ENCODE results near the gene ANKRD65.
"Not testable (repeated sequence)": the region's sequence is repeated elsewhere in the genome, so short reads cannot be mapped to it uniquely, and the experiment has no call there.

Gene ANKRD65

GRCh38 chr1:1421147-1421906 lies at the start of gene ANKRD65:
ANKRD65 (minus strand) TSS chr1:1421276; CDS start chr1:1421005, 271 bp downstream.
- no peak for DNase-seq

- DNase-seq = not testable (repeated sequence)
These were observed 47.3 kb upstream of the ANKRD65 start for GRCh38 chr1:1468196-1468985.

GRCh38 chr1:1463312-1463711 lies 42.2 kb upstream of the ANKRD65 start:
- no peak for DNase-seq

- DNase-seq = peak; percentile 54
These were observed 41.4 kb upstream of the ANKRD65 start for GRCh38 chr1:1462318-1462966.

- DNase-seq = no peak
These were observed 40.7 kb upstream of the ANKRD65 start for GRCh38 chr1:1461721-1462317.

- DNase-seq = no peak
These were observed 39.6 kb upstream of the ANKRD65 start for GRCh38 chr1:1460540-1461130.

GRCh38 chr1:1459711-1460110 lies 38.6 kb upstream of the ANKRD65 start:
- not testable (repeated sequence) for DNase-seq

- not testable (repeated sequence) for DNase-seq
These were observed 38.1 kb upstream of the ANKRD65 start for GRCh38 chr1:1459156-1459555.

- DNase-seq = not testable (repeated sequence)
These were observed 35.7 kb upstream of the ANKRD65 start for GRCh38 chr1:1456683-1457255.

- DNase-seq = not testable (repeated sequence)
These were observed 34.9 kb upstream of the ANKRD65 start for GRCh38 chr1:1455934-1456333.

GRCh38 chr1:1455366-1455884 lies 34.3 kb upstream of the ANKRD65 start:
- no peak for DNase-seq

GRCh38 chr1:1454286-1455056 lies 33.4 kb upstream of the ANKRD65 start:
- not testable (repeated sequence) for DNase-seq

- no peak for DNase-seq
These were observed 31.8 kb upstream of the ANKRD65 start for GRCh38 chr1:1452882-1453281.

- not testable (repeated sequence) for DNase-seq
These were observed 31.3 kb upstream of the ANKRD65 start for GRCh38 chr1:1452365-1452739.

GRCh38 chr1:1451696-1452364 lies 30.8 kb upstream of the ANKRD65 start:
- DNase-seq = no peak

- DNase-seq = not testable (repeated sequence)
These were observed 29.5 kb upstream of the ANKRD65 start for GRCh38 chr1:1450616-1451015.

GRCh38 chr1:1449099-1449739 lies 28.1 kb upstream of the ANKRD65 start, which contains the start of gene ATAD3C:
ATAD3C (plus strand) TSS chr1:1449689; CDS start chr1:1450684, 995 bp downstream.
- DNase-seq = no peak

GRCh38 chr1:1446631-1447030 lies 25.6 kb upstream of the ANKRD65 start:
- DNase-seq = not testable (repeated sequence)

- DNase-seq = no peak
These were observed 21.1 kb upstream of the ANKRD65 start for GRCh38 chr1:1442069-1442770.

Data from kidney glomerular epithelial cell (primary cell).